GM18507 (cell line): ENCODE results near the gene MSRB1.
"Not testable (repeated sequence)": the region's sequence is repeated elsewhere in the genome, so short reads cannot be mapped to it uniquely, and the experiment has no call there.

Experiments used
- DNase-seq: peaks from one replicate; pipeline ENCODE4 v3.0.0; 2011; ENCODE audit warnings: low read depth; ENCODE audit not compliant: insufficient read length; ENCODE audit errors: extremely low spot score
- FAIRE-seq: peaks from 2 replicates; lab custom pipeline; 2011; peaks lifted over from hg19 to GRCh38; lab: Jason Lieb, UNC

The MSRB1 gene

DNA sequence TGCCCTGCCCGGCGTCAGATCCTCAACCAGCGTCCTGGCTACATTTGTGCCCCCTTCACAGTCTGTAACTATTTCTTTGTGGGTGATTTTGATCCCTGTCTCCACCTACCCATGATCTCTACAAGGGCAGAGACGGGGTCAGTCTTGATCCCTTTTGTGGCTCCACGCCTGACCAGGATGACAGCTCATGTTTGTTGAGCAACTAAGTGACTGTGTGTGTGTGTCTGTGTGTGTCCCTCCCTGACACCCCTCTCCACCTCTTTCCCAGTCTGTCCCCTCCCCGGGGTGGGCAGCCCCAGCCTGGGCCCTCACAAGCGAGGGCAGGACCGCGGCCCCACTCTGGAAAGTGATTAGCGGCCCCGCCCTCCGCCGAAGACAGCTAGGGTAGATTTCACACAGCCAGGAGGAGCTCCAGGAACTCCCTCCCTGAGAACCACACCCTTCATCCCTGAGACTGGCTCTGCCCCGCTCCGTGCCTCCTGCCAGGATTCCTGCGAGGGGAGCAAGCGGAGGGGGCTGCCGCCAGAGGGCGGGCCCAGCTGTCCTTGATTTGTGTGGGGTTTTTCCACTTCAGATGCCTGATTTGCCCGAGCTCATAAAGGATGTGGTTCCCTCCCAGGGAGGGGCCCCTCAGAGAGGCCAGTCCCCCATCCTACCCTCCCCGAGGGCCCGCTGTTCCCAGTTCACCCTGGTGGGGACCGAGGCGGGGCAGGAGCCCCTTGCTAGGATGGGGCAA lies 19.5 kb downstream of the MSRB1 start:
- no peak for FAIRE-seq
- DNase-seq = no peak

GRCh38 chr16:1922357-1922756 lies 20.6 kb downstream of the MSRB1 start:
- no peak for FAIRE-seq
- DNase-seq = no peak

DNA sequence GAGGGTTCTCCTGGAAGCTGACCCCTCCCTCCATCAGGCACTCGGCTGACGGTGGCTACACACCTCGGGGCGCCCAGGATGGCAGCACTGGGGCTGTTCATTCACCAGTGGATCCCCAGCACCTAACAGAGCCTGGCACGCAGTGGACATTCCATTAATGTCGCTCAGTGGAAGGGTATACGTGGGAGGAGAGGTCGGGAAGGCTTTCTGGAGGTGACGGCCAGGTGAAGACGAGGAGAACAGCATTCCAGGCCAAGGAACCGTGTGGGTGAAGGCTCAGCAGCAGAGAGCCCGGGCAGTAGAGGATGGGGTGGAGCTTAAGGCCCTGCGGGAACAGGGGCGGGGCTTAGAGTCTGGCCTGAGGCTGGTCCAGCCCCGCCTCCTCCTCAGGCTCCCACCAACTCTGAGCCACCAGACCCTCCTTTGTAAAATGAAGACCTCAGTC lies 22.2 kb downstream of the MSRB1 start:
- FAIRE-seq = no peak
- DNase-seq = no peak

GRCh38 chr16:1920122-1920521 lies 22.9 kb downstream of the MSRB1 start:
- not testable (repeated sequence) for FAIRE-seq, DNase-seq

GRCh38 chr16:1919327-1919998 lies 23.5 kb downstream of the MSRB1 start:
- no peak for DNase-seq

DNA sequence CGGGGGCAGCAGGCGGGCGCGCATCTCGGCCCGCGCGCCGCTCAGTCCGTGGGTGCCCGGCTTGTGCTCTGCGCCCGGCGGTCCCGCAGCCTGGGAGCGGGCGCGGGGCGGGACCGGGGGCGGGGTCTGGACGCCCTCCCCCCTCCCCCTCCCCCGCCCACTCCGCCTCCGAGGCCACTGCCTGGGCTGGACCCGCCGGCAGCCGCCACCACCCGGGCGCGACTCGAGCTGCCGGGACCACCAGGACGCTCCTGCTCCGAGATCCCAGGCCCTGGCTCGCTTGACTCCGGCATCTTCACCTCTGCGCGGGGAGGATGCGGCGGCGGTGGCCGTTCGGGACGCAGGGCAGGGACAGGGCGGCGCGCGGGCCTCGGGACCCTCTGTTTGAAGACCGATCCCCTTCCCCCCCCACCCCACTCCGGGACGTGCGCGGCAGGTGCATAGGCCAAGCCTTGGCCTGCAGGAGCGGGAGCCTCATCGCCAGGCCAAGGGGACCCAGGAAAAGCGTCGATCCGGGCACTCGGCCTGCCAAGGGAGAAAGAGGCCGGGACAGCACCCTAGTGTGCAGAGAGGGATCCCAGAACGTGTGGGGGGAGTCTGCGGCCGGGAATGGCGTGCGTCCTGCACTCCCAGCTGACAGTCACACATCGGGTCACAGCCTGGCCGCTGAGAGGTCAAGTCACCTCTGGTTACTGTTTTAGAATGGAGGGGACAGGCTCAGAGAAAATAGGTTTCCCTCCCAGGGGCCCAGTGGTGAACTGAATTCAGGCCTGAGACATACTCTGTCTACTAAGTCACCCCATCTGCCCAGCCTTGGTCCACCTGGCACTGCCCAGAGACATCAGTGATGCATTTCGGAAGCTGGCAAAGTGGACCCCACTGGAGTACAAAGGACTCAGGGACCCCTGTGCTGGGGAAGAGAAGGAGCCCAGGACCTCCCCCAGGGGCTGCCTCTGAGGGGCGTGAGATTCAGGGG lies 24.4 kb downstream of the MSRB1 start, which contains the start of gene HS3ST6:
Gene HS3ST6 (minus strand): TSS at position 65 of the 976 bp plus-strand sequence. CDS start 92 bp downstream, outside the sequence.
- no peak for FAIRE-seq
- no peak for DNase-seq

More at GRCh38 chr16:1919327-1919998, 23.5 kb downstream of the MSRB1 start:
- FAIRE-seq = no peak

DNA sequence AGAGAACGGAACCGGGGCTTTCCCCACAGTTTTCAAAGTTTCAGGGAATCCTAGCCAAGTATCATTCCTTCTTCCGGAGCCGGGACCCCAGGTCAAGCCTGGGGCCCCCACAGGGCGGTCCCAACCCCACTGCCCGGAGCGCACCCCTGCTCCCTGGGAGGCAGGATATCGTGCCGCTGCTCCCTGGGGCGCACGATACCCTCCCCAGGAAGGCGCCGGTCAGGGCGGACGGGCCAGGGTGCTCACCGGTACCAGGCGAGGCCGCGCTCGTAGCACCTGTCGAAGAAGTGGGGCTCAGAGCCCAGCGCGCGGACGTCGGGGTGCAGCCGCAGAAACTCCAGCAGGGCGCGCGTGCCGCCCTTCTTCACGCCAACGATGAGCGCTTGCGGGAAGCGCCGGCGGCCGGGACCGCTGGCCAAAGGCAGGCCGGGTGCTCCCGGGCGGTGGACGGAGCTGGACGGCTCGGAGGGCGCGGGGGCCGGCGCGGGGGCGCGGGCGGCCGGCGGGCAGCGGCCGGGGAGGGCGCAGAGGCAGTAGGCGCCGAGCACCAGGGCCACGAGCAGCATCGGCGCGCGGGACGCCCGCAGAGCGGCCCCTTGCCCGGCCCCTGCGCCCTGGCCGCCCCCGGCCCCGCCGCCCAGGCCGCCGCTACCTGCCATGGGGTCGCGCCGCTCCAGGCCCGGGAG lies 25.2 kb downstream of the MSRB1 start:
- DNase-seq = no peak
- no peak for FAIRE-seq

GRCh38 chr16:1917056-1917664 lies 25.8 kb downstream of the MSRB1 start:
- no peak for FAIRE-seq
- DNase-seq = no peak

- DNase-seq (no peak), FAIRE-seq (no peak)
Measured at GRCh38 chr16:1916640-1916990, 26.4 kb downstream of the MSRB1 start.

DNA sequence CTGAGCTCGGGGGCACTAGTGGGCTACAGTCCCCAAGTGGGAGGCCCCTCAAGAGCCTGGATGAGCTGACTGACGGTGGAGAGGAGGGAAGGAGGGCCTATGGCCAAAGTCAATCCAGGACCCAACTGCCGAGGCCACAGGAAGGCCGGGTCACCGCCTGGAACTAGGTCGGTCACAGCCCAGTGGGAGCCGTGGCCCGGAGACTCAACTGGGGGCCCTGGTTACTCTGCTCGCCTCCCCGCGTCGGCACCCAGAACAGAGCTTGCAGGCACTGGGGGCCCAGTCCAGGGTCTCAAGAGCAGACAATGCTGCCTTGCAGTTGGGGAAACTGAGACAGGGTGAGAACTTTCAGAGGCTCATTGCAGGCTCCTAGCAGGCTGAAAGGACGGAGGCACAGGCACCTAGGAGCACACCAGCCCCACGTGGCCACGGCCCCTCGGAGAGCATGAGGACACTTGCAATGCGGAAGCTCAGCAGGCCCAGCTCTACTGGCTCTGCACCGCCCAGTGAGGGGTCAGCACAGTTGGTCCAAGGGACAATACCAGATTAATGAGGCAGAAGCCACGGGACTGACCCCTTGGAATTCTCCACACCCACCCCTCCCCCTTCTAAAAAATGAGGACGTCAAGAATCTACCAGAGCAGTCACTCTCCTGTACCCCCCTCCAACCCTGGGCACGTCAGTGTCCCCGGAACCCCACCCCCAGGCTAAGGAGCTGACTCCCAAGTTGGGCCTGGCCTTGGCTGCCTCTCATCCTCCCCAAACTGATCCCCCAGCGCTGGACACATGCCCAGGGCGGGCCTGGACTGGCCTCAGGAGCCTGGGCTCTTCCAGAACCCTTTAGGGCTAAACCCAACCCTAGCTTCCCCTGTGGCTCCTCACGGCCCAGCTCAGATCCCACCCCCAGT lies 27.0 kb downstream of the MSRB1 start:
- DNase-seq (no peak), FAIRE-seq (no peak)

DNA sequence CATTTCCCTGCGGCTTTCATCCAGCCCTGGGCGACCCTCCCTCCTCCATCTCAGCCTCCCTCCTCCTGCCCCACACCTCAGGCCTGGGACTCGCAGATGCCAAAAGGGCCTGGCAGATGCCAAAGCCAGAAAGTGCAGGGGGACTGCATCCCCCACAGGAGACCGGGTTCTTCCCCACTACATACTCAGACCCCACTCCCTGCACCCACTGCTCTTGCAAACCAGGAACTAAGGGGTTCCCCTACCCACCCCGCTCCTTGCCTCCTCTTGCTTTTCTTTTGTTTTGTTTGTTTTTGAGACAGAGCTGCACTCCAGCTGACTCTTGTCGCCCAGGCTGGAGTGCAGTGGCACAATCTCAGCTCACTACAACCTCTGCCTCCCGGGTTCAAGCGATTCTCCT lies 28.0 kb downstream of the MSRB1 start:
- FAIRE-seq (no peak), DNase-seq (no peak)

- FAIRE-seq (no peak), DNase-seq (no peak)
Measured at GRCh38 chr16:1914084-1914608, 28.9 kb downstream of the MSRB1 start.

DNA sequence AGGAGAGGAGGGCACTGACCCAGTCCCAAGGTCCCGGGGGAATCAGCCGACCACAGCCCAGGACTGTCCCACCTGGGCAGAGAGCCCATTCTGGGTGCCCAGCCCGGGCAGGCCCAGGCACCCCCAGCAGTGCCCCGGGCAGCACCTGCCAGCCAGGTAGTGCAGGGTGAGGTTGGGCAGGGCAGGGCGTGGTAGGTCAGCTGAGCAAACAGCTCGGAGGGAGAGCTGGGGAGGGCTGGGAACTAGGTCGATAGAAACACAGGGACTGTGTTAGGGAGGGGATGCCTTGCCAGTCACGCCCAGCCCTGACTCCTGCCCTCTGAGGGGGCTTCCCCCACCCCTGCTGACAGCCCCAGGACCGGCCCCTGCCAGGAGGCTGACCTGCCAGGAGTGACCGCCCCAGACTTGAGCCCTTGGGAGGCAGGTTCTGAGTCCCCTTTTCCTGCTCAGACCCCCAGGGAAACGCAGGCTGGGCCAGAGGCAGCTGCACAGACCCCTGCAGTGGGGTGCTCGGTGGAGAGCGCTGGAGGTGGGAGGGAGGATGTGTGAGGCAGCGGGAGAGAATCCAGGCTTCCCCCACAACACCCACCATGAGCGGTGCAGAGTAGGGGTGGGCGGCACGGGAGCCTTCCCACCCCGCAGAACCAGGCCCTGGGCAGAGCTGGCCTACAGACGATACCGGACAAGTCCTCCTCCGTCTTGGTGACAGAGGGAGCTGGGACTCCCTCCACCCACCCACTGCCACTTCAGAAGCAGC lies 29.5 kb downstream of the MSRB1 start:
- FAIRE-seq = no peak

GRCh38 chr16:1912215-1912543 lies 30.8 kb downstream of the MSRB1 start:
- FAIRE-seq (no peak), DNase-seq (no peak)

More for the DNA sequence above, 29.5 kb downstream of the MSRB1 start:
- DNase-seq = no peak

GRCh38 chr16:1911467-1912214 lies 31.4 kb downstream of the MSRB1 start:
- FAIRE-seq (no peak), DNase-seq (no peak)

DNA sequence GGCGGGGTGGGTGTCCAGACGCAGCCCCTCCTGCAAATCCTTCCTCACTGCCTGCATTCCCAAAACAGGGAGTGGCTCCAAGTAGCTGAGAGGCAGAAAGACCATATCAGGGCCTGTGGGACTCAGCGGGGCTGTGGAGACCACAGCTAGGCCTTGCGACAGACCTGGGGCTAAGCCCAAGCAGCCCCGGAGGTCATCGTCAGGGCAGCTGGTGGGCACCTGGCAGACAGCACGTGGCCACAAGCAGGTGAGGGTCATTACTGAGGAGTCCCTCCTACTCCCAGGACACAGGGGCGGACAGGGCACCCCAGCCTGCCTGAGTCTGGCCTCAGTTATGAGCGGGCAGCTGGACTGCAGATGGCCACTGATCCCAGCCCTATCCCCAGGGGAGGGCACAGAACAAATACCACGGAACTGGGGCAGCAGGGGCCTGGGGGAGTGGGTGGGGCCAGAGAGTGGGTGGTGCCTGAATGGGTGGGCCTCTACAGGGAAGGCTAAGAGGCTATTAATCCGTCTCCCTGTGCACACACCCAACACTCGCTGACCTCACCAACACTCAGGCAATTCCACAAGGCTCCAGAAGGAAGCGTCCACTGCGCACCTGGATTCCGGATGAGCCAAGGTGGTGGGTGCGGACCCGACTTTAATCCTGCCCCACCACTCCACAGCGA lies 33.3 kb downstream of the MSRB1 start:
- no peak for DNase-seq

More for the DNA sequence above, 33.3 kb downstream of the MSRB1 start:
- FAIRE-seq = no peak
